Colon (tissue), 2 donors: ENCODE measurements around the gene KMT5B.
"Not testable (repeated sequence)": the region's sequence is repeated elsewhere in the genome, so short reads cannot be mapped to it uniquely, and the experiment has no call there.

Source experiments
- FAIRE-seq: peaks from 2 replicates; lab custom pipeline; 2012; peaks lifted over from hg19 to GRCh38; lab: Jason Lieb, UNC
- donor health status: control.
- donor health status: control.

Gene KMT5B

GRCh38 chr11:68213135-68213515 is at the start of gene KMT5B:
TSS of gene KMT5B (minus strand) at chr11:68213296. CDS start at chr11:68190076, 23,220 bp downstream.
- no peak for FAIRE-seq

DNA sequence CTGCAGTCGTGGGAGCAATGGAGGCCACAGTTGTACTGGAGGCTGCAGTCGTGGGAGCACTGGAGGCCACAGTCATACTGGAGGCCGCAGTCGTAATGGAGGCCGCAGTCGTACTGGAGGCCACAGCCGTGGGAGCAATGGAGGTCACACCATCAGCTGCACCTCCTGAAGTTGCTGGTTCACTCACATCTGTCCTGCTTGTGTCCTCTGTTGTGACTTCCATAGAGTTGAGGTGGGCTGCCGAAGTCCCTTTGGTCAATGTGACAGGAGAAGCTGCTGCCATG is 49.4 kb upstream of the KMT5B start:
- no peak for FAIRE-seq

GRCh38 chr11:68261749-68262543 is 48.9 kb upstream of the KMT5B start:
- no peak for FAIRE-seq

DNA sequence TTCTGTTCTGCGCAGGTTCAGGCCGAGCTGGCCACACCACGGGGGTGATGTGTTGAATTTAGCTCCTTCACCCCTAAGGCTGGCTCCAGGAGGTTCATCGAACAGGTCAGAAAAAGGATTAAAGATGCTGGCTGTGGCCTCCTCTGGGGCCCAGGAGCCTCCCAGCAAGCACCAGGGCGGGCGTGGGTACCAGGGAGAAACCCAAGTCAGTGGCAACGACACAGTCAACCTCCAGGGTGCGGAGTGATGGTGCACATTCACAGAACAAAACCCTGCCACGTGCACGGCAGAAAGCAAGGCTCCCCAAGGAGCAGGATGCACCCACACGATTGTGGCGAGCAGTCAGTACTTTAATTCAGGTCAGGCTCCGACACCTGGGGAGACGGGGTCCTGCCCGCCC is 47.9 kb upstream of the KMT5B start:
- no peak for FAIRE-seq

GRCh38 chr11:68260484-68260883 is 47.4 kb upstream of the KMT5B start:
- no peak for FAIRE-seq

GRCh38 chr11:68259122-68259959 is 46.2 kb upstream of the KMT5B start:
- FAIRE-seq = no peak

DNA sequence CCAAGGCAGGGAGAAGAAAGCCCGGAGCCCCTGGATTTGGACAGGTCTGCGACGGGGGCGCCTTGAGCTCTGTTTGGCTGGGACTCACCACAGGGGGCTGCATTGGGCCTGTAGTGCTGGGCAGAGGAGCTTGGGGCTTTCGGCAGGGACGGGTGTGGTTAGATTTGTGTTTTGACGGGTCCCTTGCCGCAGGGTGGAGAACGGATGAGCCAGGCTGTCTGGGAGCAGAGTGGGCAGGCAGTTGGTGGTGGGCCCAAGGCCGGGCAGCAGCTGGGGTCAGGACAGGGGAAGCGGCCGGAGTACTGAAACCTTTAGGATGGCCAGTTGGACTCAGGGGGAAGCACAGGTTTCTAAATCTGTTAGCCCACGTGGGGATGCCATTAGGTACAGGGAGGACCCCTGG is 45.3 kb upstream of the KMT5B start:
- no peak for FAIRE-seq

DNA sequence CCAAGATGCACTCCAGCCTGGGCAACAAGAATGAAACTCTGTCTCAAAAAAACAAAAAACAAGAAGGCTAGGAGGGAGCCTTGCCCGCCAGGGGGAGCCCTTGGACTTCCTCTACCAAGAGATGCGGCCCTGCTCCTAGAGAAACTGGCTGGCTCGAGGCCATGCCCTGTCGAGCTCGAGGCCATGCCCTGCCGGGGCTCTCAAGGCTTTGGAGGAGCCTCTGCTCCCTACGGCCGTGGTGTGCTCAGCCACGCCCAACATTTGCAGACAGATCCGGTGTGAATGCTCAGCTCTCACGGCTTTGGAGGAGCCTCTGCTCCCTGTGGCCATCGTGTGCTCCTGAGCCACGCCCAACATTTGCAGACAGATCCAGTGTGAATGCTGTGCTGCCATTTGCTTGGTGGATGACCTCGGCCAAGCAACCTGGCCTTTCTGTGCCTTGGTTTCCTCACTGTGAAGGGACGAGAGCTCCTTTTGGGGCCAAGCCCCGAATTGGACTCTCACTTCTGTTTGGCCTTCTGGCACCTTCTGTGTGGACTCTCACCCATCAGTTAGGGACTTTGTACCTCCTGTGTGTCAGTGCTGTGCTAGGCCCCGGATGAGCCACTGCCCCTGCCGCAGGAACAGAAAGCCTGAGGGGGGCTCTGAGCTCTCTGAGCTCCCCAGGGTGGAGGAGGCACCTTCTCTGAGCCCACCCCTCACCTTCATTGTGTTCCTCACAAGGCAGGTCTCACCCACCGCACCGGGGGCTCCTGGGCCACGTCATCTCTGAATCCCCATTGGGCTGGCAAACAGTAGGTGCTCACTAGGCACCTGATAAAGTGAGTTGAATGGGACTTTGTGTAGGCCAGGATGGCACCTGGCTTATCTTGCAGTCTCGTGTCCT is 44.6 kb upstream of the KMT5B start:
- no peak for FAIRE-seq

DNA sequence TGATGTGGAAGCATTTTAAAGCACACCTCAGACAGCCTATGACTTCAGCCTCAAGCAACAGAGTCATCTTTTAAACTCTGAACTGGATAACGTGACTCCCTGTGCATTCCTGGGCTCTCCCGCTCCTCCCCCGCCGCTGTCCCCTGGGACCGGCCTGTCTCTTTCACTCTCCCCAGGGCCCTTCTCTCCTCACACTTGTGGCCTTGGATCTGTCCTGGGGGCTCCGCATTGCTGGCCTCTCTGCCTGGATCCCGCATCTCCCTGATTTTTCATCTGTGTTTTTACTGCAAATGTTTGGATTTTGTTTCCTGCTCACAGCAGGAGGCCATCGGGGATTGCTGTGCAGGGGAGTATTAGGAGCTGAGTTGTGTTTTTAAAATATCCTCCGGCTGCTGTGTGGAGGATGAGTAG is 43.2 kb upstream of the KMT5B start:
- FAIRE-seq = no peak

DNA sequence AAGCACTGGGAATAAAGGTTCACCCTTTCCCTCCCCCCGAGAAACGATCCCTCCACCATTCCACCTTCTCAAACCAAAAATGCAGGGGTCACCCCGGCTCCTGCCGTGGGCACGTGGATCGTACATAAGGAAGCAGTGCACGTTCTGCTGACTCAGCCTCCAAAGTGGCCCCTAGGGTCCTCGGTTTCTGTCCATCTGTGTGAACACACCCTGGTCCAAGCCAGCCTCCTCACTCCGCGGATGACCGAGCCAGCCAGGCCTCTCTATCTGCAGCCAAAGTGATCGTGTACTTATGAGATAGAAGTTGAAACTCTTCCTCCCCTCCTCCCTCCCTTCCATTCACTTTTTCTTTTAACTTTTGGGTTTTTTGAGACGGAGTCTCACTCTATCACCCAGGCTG is 42.4 kb upstream of the KMT5B start:
- no peak for FAIRE-seq

- no peak for FAIRE-seq
Measured at GRCh38 chr11:68254421-68254820, 41.3 kb upstream of the KMT5B start.

GRCh38 chr11:68251765-68252164 is 38.7 kb upstream of the KMT5B start:
- no peak for FAIRE-seq

GRCh38 chr11:68244912-68245311 is 31.8 kb upstream of the KMT5B start:
- FAIRE-seq = not testable (repeated sequence)

GRCh38 chr11:68243847-68244246 is 30.8 kb upstream of the KMT5B start:
- FAIRE-seq = not testable (repeated sequence)

- no peak for FAIRE-seq
Measured at GRCh38 chr11:68242616-68243015, 29.5 kb upstream of the KMT5B start.

DNA sequence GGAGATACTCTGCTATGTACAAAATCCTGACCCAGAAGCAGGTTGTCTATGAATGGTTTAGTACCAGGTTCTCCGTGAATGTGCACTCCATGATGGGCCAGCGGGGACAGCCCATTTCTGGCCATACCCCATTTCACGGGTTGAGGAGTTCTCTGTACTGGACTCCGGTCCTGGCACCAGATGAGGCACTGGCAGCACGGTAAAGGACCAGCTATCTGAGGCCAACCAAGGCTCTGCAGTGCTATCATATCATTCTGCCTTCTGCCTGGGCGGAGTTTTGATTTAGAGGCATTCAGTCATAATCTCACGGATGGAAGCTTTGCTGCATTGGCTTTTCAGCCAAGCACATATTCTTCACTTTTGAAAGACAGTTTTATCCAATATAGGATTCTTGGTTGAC is 18.5 kb upstream of the KMT5B start:
- no peak for FAIRE-seq

DNA sequence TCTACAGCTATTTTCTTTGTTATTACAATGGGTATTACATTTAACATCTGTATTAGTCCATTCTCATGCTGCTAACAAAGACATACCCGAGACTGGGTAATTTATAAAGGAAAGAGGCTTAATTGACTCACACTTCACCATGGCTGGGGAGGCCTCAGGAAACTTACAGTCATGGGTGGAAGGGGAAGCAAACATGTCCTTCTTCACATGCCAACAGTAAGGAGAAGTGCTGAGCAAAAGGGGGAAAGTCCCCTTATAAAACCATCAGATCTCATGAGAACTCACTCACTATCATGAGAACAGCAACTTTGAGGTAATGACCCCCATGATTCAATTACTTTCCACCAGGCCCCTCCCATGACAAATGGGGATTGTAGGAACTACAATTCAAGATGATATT is 16.5 kb upstream of the KMT5B start:
- FAIRE-seq = no peak

DNA sequence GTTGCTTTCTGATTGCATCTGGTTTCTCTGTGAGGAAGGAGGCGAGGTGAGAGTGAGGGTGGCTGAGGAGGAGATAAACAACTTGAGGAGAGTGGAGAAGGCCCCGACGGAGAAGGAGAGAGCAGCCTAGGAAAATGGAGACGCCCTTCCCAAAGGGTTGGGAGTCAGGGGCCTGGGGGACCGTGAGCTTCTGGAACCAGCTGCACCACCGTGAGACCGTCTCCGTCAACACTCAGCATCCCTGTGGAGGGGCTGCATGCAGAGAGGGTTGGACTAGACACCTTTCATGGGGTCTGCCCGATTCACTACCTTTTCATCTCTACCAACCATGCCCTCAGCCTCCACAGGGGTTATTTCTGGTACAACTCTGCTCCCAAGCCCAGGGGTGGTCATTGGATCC is 13.3 kb upstream of the KMT5B start:
- no peak for FAIRE-seq

- FAIRE-seq = no peak
Measured at GRCh38 chr11:68224606-68225005, 11.5 kb upstream of the KMT5B start.

DNA sequence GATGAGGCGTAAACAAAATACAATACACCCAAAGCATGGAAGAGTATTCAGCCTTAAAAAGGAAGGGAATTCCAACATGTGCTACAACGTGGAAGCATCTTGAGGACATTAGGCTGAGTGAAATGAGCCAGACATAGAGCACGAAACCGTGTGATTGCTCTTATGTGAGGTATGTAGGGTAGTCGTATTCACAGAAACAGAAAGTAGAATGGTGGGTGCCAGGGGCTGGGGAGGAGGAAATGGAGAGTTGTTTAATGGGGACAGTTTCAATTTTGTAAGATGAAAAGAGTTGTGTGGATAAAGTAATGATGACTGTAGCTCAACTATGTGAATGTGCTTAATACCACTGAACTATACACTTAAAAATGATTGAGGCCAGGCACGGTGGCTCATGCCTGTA is 10.2 kb upstream of the KMT5B start:
- no peak for FAIRE-seq

- FAIRE-seq = no peak
Measured at GRCh38 chr11:68221406-68221805, 8.3 kb upstream of the KMT5B start.

GRCh38 chr11:68216171-68216938 is 3.3 kb upstream of the KMT5B start:
- no peak for FAIRE-seq
